Osteoblast (primary cell): ENCODE results near the gene CNTN5. TPM values are rescaled to one million over a fixed set of nuclear protein-coding genes. Genes with fewer than 3 reads are reported as not detected.
A peak's percentile ranks its signal among the peaks of the same experiment; 100 is the strongest.

ENCODE experiments used
- DNase-seq: peaks from one replicate; pipeline ENCODE4 v3.0.0; 2011; ENCODE audit warnings: low spot score, mixed read lengths; ENCODE audit not compliant: insufficient read length; ENCODE audit errors: missing footprints
- H2AFZ ChIP-seq: 2 replicates; pipeline ENCODE4 v1.6.0; 2011; ENCODE audit warnings: mild to moderate bottlenecking, low read length
- H3K27ac ChIP-seq: 2 replicates; pipeline ENCODE4 v1.5.1; 2011; ENCODE audit warnings: mild to moderate bottlenecking, low read depth, low read length, moderate library complexity
- H3K27me3 ChIP-seq: 2 replicates; pipeline ENCODE4 v1.6.0; 2012; ENCODE audit warnings: mild to moderate bottlenecking, control low read depth, inconsistent platforms, low read length, moderate library complexity; ENCODE audit not compliant: insufficient read depth
- H3K36me3 ChIP-seq: 2 replicates; pipeline ENCODE4 v1.5.1; 2011; ENCODE audit warnings: mild to moderate bottlenecking, low read length, control low read depth, moderate library complexity; ENCODE audit not compliant: insufficient read depth
- H3K4me1 ChIP-seq: 2 replicates; pipeline ENCODE4 v1.5.1; 2011; ENCODE audit warnings: mild to moderate bottlenecking, low read length, control low read depth, moderate library complexity; ENCODE audit not compliant: insufficient read depth
- H3K4me2 ChIP-seq: 2 replicates; pipeline ENCODE4 v1.6.0; 2011; ENCODE audit warnings: mild to moderate bottlenecking, low read length; ENCODE audit not compliant: insufficient read depth
- H3K4me3 ChIP-seq: fragments of 200-600 bp; sonication (generic); 3 replicates; pipeline ENCODE4 v1.5.1; 2012; ENCODE audit warnings: mild to moderate bottlenecking, low read length, inconsistent platforms; ENCODE audit not compliant: insufficient read depth
- H3K79me2 ChIP-seq: 2 replicates; pipeline ENCODE4 v1.6.0; 2012; ENCODE audit warnings: mild to moderate bottlenecking, low read length, control low read depth, inconsistent platforms; ENCODE audit not compliant: insufficient read depth
- H3K9me3 ChIP-seq: 2 replicates; pipeline ENCODE4 v1.5.1; 2011; ENCODE audit warnings: low read depth, low read length, control low read depth
- H4K20me1 ChIP-seq: 2 replicates; pipeline ENCODE4 v1.6.0; 2012; ENCODE audit warnings: mild to moderate bottlenecking, low read length, control low read depth; ENCODE audit not compliant: insufficient read depth
- total RNA-seq: library from RNA; depleted of rRNA; stranded (reverse); fragments of >200 nt; gene quantifications from 2 replicates; pipeline ENCODE4 v1.2.3, GENCODE V29; 2012
- TF ChIP-seq, protein P1 (sequence below): IDR thresholded peaks from 2 replicates; pipeline ENCODE4 v1.5.1; 2011; ENCODE audit warnings: mild to moderate bottlenecking, low read depth, low read length, moderate library complexity; ENCODE audit errors: extremely low read depth

Gene CNTN5
- total RNA-seq, 1 donor, result not detected

DNA sequence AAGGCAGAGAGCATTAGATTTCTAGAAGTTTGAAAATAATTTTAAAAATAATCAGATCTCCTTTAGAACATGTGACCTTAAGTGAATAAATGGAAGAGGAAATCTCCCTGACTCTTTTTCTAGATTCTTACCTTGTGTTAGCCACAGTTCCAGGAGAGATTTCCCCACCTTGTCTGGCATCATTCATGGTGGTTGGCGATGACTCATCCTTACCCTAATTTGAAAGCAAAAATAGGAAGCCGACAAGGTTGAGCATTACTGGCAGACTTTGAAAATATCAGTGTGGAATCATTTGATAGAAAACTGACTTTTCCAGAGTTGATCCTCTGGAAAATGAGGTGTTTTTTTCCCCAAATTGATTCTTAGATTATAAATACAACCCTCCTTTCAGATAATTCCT, 48.1 kb downstream of the CNTN5 start:
- Histone ChIP-seq H3K27me3 (no peaks in the 10 kb centered on the region), H3K27ac (no peak overlapping the region), H3K9me3 (no peaks in the 10 kb centered on the region), H2AFZ (no peak overlapping the region), H3K4me1 (no peaks in the 10 kb centered on the region), H3K79me2 (no peaks in the 10 kb centered on the region), H4K20me1 (no peaks in the 10 kb centered on the region), H3K36me3 (no peaks in the 10 kb centered on the region), H3K4me2 (no peak overlapping the region), H3K4me3 (no peak overlapping the region)
- DNase-seq, result no peak
- TF ChIP-seq, protein P1, sequence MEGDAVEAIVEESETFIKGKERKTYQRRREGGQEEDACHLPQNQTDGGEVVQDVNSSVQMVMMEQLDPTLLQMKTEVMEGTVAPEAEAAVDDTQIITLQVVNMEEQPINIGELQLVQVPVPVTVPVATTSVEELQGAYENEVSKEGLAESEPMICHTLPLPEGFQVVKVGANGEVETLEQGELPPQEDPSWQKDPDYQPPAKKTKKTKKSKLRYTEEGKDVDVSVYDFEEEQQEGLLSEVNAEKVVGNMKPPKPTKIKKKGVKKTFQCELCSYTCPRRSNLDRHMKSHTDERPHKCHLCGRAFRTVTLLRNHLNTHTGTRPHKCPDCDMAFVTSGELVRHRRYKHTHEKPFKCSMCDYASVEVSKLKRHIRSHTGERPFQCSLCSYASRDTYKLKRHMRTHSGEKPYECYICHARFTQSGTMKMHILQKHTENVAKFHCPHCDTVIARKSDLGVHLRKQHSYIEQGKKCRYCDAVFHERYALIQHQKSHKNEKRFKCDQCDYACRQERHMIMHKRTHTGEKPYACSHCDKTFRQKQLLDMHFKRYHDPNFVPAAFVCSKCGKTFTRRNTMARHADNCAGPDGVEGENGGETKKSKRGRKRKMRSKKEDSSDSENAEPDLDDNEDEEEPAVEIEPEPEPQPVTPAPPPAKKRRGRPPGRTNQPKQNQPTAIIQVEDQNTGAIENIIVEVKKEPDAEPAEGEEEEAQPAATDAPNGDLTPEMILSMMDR, result no peak

DNA sequence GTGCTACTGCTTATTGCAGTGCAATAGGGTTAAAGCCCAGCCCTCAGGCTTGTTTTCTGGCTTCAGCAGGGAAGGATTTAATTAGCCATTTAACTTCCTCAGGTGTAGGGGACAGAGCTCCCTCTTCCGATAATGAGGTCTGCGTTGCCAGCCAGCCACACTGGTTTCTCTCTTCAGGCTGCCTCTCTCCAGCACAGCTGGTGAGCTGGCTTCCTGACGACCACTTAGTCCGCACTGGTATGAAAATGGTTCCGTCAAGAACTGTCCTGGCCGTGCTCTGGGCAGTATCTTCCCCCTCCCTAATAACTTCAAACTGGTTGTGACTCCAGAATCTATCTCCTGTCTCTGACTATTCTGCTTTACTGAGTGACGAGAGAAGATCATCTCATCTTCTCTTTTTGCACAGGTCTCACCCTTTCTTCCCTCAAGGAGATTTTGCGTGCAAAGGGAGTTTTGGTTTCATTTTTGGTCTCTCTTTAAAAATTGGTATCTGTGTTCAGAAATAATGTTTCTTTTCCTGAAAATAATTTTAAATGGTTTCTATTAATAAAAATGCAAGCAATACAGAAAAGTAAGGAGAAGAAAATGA, 49.2 kb downstream of the CNTN5 start:
- no peak overlapping the region for H3K27ac ChIP-seq
- H3K79me2 ChIP-seq, result no peaks in the 10 kb centered on the region
- H2AFZ ChIP-seq, result peak overlapping the region; percentile 34
- H3K36me3 ChIP-seq, result no peaks in the 10 kb centered on the region
- no peak for DNase-seq
- no peaks in the 10 kb centered on the region for H3K4me1 ChIP-seq
- H3K4me2 ChIP-seq, result peak overlapping the region; percentile 57
- no peaks in the 10 kb centered on the region for H4K20me1 ChIP-seq
- H3K27me3 ChIP-seq, result no peaks in the 10 kb centered on the region
- H3K9me3 ChIP-seq, result no peaks in the 10 kb centered on the region
- TF ChIP-seq, protein P1, result no peak
- peak overlapping the region; percentile 60 for H3K4me3 ChIP-seq

DNA sequence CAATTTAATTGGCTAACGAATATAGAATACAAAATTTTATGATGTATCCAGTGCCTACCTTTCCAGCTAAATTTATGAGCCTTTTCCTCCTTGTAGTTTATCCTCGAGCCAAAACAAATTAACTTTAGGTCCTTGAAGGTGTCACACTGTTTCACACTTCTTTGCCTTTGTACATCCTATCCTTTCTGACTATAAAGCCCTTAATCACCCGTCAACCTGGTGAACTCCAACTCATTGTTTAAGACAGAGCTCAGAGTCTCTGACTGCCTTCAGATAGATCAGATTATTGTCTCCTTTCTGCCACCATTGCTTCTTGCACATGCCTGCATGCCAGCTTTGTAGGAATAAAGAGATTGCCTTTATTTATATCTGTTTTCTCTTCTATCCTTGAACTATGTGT, 58.8 kb downstream of the CNTN5 start:
- TF ChIP-seq, protein P1, result no peak
- H3K4me2 ChIP-seq, result no peak overlapping the region
- H3K9me3 ChIP-seq, result peaks cover 2% of the 10 kb centered on the region
- H3K4me3 ChIP-seq, result no peak overlapping the region
- no peak overlapping the region for H2AFZ ChIP-seq
- no peaks in the 10 kb centered on the region for H3K4me1 ChIP-seq
- H4K20me1 ChIP-seq, result no peaks in the 10 kb centered on the region
- H3K36me3 ChIP-seq, result no peaks in the 10 kb centered on the region
- no peaks in the 10 kb centered on the region for H3K27me3 ChIP-seq
- DNase-seq, result no peak
- no peaks in the 10 kb centered on the region for H3K79me2 ChIP-seq
- H3K27ac ChIP-seq, result no peak overlapping the region

DNA sequence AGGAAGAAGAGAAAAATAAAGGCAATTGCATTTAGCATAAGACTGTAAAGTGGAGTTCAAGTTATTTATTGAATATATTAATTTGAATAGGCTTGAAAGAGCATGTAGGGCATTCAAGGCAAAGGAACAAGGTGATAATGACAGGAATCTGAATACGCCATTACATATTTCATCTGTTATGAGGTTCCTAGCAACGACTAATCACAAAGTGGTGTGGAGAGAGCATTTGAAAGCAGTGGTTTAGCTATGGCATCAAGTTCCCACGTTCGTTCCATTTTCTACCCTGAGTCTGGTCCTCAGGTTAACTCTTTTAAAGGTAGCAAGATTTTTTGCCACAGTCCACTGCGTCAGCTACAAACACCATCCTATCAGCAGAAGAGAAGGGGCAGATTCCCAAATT, 59.4 kb downstream of the CNTN5 start:
- no peaks in the 10 kb centered on the region for H3K79me2 ChIP-seq
- H4K20me1 ChIP-seq, result no peaks in the 10 kb centered on the region
- H3K9me3 ChIP-seq, result peaks cover 2% of the 10 kb centered on the region
- no peak for DNase-seq
- H3K36me3 ChIP-seq, result no peaks in the 10 kb centered on the region
- no peaks in the 10 kb centered on the region for H3K4me1 ChIP-seq
- no peak overlapping the region for H3K4me3 ChIP-seq
- no peak overlapping the region for H3K4me2 ChIP-seq
- TF ChIP-seq, protein P1, result no peak
- H3K27ac ChIP-seq, result no peak overlapping the region
- H2AFZ ChIP-seq, result no peak overlapping the region
- H3K27me3 ChIP-seq, result no peaks in the 10 kb centered on the region
